Ramos (cell line): Measurements from ENCODE around the gene NBR1.
"Not testable (repeated sequence)": the region's sequence is repeated elsewhere in the genome, so short reads cannot be mapped to it uniquely, and the experiment has no call there.

Experiments used
- in situ Hi-C: fragments of 300-500 bp; cut with MboI; formaldehyde crosslinking; loops from one replicate; pipeline ENCODE4 v1.14.3; 2022; ENCODE audit warnings: low sequenced_read_pairs; ENCODE audit not compliant: unreplicated experiment

The NBR1 gene

GRCh38 chr17:43170766-43171585 lies at the start of gene NBR1:
TSS of gene NBR1 (plus strand) at chr17:43171214. CDS start at chr17:43175800, 4,586 bp downstream.
- in situ Hi-C loops = no loop called here

GRCh38 chr17:43125133-43125966 lies 45.7 kb upstream of the NBR1 start, which contains the start of gene BRCA1:
TSS of gene BRCA1 (minus strand) at chr17:43125364. CDS start at chr17:43124096, 1,268 bp downstream.
- in situ Hi-C loops = no loop called here

- in situ Hi-C loops = no loop called here
Measured at GRCh38 chr17:43125967-43126910, 44.8 kb upstream of the NBR1 start.

GRCh38 chr17:43126911-43127290 lies 44.1 kb upstream of the NBR1 start:
- in situ Hi-C loops = no loop called here

- in situ Hi-C loops = not testable (repeated sequence)
Measured at GRCh38 chr17:43127333-43127876, 43.6 kb upstream of the NBR1 start.

- in situ Hi-C loops = no loop called here
Measured at GRCh38 chr17:43129671-43130010, 41.4 kb upstream of the NBR1 start.

GRCh38 chr17:43132117-43132516 lies 38.9 kb upstream of the NBR1 start:
- in situ Hi-C loops = no loop called here

GRCh38 chr17:43133439-43133838 lies 37.6 kb upstream of the NBR1 start:
- in situ Hi-C loops = not testable (repeated sequence)

- in situ Hi-C loops = no loop called here
Measured at GRCh38 chr17:43134774-43135453, 36.1 kb upstream of the NBR1 start.

GRCh38 chr17:43135454-43135819 lies 35.6 kb upstream of the NBR1 start:
- in situ Hi-C loops = no loop called here

- in situ Hi-C loops = not testable (repeated sequence)
Measured at GRCh38 chr17:43136574-43136973, 34.4 kb upstream of the NBR1 start.

- in situ Hi-C loops = not testable (repeated sequence)
Measured at GRCh38 chr17:43138531-43138930, 32.5 kb upstream of the NBR1 start.

GRCh38 chr17:43140396-43141332 lies 30.4 kb upstream of the NBR1 start:
- in situ Hi-C loops = no loop called here

- in situ Hi-C loops = no loop called here
Measured at GRCh38 chr17:43142153-43142552, 28.9 kb upstream of the NBR1 start.

- in situ Hi-C loops = no loop called here
Measured at GRCh38 chr17:43143201-43143600, 27.8 kb upstream of the NBR1 start.

- in situ Hi-C loops = no loop called here
Measured at GRCh38 chr17:43146649-43147048, 24.4 kb upstream of the NBR1 start.

- in situ Hi-C loops = no loop called here
Measured at GRCh38 chr17:43151880-43152456, 19.0 kb upstream of the NBR1 start.

GRCh38 chr17:43153197-43153835 lies 17.7 kb upstream of the NBR1 start:
- in situ Hi-C loops = not testable (repeated sequence)
